Heart right ventricle (tissue), 16 donors: ENCODE data around the gene KIF11. TPM values are rescaled to one million over a fixed set of nuclear protein-coding genes. Genes with fewer than 3 reads are reported as not detected.
A peak's percentile ranks its signal among the peaks of the same experiment; 100 is the strongest.

Source experiments
- ATAC-seq, 8 donors: fragments of 200-7000 bp; cut with Tn5 transposase; one replicate each; pipeline ENCODE4 v1.9.1; 2020; ENCODE audit warnings: mild to moderate bottlenecking in 8 of 8, moderate library complexity in 8 of 8, moderate number of reproducible peaks in 1 of 8
- DNase-seq, 2 donors: peaks; one replicate each; pipeline ENCODE4 v3.0.0-alpha.2; 2020
- H3K27ac ChIP-seq, 10 donors: fragments of 200-600 bp; sonication (generic) in 2 of 10; one replicate each; pipeline versions ENCODE4 v1.5.0 to v1.8.0; 2020 to 2022; ENCODE audit warnings: mild to moderate bottlenecking in 3 of 10
- H3K27me3 ChIP-seq, 7 donors: fragments of 200-600 bp; one replicate each; pipeline ENCODE4 v1.8.0; 2021 to 2022; ENCODE audit warnings: mild to moderate bottlenecking in 2 of 7
- H3K36me3 ChIP-seq, 9 donors: fragments of 200-600 bp; sonication (generic) in 1 of 9; one replicate each; pipeline versions ENCODE4 v1.5.0 to v1.8.0; 2020 to 2022; ENCODE audit warnings: mild to moderate bottlenecking in 2 of 9
- H3K4me1 ChIP-seq, 9 donors: fragments of 200-600 bp; sonication (generic) in 1 of 9; one replicate each; pipeline versions ENCODE4 v1.5.0 to v1.8.0; 2020 to 2022; ENCODE audit warnings: mild to moderate bottlenecking in 4 of 9
- H3K4me3 ChIP-seq, 10 donors: fragments of 200-600 bp; sonication (generic) in 2 of 10; one replicate each; pipeline versions ENCODE4 v1.5.0 to v1.8.0; 2020 to 2022; ENCODE audit warnings: mild to moderate bottlenecking in 7 of 10, moderate library complexity in 2 of 10
- H3K9me3 ChIP-seq, 11 donors: fragments of 200-600 bp in 10 of 11; sonication (generic) in 2 of 11; one replicate each; pipeline versions ENCODE4 v1.5.0 to v1.8.0; 2013 to 2022; ENCODE audit warnings: mild to moderate bottlenecking in 2 of 11, control low read depth in 1 of 11, moderate library complexity in 1 of 11
- WGBS, 2 donors: extraction: QIAGEN DNeasy Blood & Tissue Kit; methylation state at CpG; one replicate each; pipeline ENCODE4 v1.1.7; 2013; ENCODE audit warnings: inconsistent platforms in 1 of 2; 5-methylcytosine and 5-hydroxymethylcytosine counted together
- intact Hi-C, 10 donors: fragments of 100-400 bp; cut with DNase I; formaldehyde crosslinking; loops; one replicate each; pipeline versions ENCODE4 v1.11.1 to v1.14.2; 2022
- polyA plus RNA-seq, 2 donors: library from polyadenylated mRNA; stranded (reverse); fragments of 200-250 nt; gene quantifications; one replicate each; pipeline ENCODE4 v1.2.3, GENCODE V29; 2013
- total RNA-seq, 10 donors: library from RNA; stranded (reverse); fragmentation: NEBNext Ultra II Directional in 3 of 10; extraction: Animal tissue kit (Norgen Biotek cat#: 25700) in 3 of 10; gene quantifications; one replicate each; pipeline versions ENCODE4 v1.2.1 to v1.2.4, GENCODE V29; 2021 to 2023
- TF ChIP-seq, protein P1 (sequence below), 9 donors: fragments of 200-600 bp; sonication (generic) in 2 of 9; IDR thresholded peaks; one replicate each; pipeline versions ENCODE4 v1.5.0 to v1.8.0; 2021 to 2022; ENCODE audit warnings: antibody characterized with exemption in 9 of 9, mild to moderate bottlenecking in 5 of 9, moderate library complexity in 1 of 9
- donor health status: Arrhythmogenic right ventricular cardiomyopathy.
- donor health status: ischemic (EF 13 %, LVEDD 7.1; RV severe dilation, severe dysfunction).
- donor health status: healthy with polysubstance abuse.
- donor health status: DM: no; HTN: yes; CAD: no.
- donor health status: DM: no; HTN: no; CAD: no.
- donor health status: ischemic (EF 25% LVEDD 6.9; RV normal size, moderate dysfunction).
- donor health status: ischemic (EF 25% LVEDD 5.7; RV mildly dilated, moderate dysfunction).
- donor health status: healthy.
- donor health status: DM: yes; HTN: yes; CAD: no.
- donor health status: Ischemic cardiomyopathy.
- donor health status: ischemic (EF 35%, LVEDD 5.7; RV mildly dilated, moderate dysfunction).
- donor health status: nonischemic (EF 11% LVEDD 7.7; RV severe dilation, severe dysfunction).
- donor health status: DM: yes; HTN: yes; CAD: no.
- donor health status: PGD.
- donor health status: ischemic (EF 29% LVEDD 5.4; RV normal size, mild dysfunction).
- donor health status: nonischemic (EF 23%, LVEDD 6.1; RV moderate dilation, normal function).

Gene KIF11
- total and polyA plus RNA-seq, 12 donors: 0.20 to 4.4 (median 0.74) TPM

DNA sequence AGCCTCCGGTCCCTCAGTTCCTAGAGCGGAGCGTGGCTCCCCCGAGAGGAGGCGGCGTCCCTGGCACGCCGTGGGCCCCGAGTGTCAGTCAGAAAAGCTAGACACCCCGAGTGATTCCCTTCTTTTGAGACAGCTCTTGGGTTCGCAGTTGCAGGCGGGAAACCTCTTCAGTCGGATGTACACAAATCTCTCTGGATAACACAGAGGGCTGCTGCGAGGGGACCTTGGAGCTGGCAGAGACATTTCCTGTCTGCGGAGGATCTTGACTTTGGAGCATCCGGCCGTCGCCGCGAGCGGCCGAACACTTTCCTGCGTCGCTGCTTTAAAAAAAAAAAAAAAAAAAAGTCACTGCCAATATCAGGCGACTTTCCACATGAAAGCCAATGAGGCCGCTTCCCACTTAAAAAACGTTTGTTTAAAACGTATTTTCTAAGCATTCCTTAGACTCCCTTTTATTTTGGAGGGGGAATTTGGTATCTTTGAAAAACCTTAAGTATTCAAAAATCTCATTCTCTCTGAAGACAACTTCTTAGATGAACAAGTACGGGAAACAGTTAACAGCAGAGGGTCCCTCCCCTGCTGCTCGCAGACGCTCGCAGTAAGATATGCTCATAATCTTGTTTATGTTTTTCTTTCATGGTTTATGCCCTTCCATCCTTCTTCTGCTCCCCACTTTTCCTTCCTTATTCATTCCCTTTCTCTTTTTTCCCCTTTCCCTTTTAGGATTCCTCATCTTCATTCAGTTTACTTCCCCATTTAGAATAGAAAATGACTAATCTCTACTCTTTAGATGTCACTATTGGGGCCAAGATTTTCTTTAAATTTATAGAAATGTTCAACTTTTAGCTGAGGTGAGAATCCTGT lies 106.8 kb downstream of the KIF11 start:
- Histone ChIP-seq H3K27ac (peak overlapping the region in 4 of 10 donors; percentile 23 to 56 (median 34)), H3K27me3 (peaks cover 0 to 82% (median 57%) of the 10 kb centered on the region in 7 donors), H3K4me3 (peak overlapping the region; percentile 18 to 57 (median 44)), H3K36me3 (peaks cover 0 to 14% (median under 1%) of the 10 kb centered on the region in 9 donors), H3K4me1 (peaks cover 0 to 33% (median 12%) of the 10 kb centered on the region in 9 donors), H3K9me3 (no peaks in the 10 kb centered on the region)
- peak; percentile 31 to 45 for DNase-seq
- TF ChIP-seq, protein P1, sequence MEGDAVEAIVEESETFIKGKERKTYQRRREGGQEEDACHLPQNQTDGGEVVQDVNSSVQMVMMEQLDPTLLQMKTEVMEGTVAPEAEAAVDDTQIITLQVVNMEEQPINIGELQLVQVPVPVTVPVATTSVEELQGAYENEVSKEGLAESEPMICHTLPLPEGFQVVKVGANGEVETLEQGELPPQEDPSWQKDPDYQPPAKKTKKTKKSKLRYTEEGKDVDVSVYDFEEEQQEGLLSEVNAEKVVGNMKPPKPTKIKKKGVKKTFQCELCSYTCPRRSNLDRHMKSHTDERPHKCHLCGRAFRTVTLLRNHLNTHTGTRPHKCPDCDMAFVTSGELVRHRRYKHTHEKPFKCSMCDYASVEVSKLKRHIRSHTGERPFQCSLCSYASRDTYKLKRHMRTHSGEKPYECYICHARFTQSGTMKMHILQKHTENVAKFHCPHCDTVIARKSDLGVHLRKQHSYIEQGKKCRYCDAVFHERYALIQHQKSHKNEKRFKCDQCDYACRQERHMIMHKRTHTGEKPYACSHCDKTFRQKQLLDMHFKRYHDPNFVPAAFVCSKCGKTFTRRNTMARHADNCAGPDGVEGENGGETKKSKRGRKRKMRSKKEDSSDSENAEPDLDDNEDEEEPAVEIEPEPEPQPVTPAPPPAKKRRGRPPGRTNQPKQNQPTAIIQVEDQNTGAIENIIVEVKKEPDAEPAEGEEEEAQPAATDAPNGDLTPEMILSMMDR (IDR thresholded peaks at IDR 0.05): no peak
- ATAC-seq: peak; percentile 34 to 89 (median 66)
- 1% methylated on average over 32 of the region's 32 CpGs for WGBS, 2 donors
- intact Hi-C loops: loop anchor here in 4 of 10 donors (5.0 to 10.0 kb wide), 3 partner anchors 58 to 145 kb away; partner anchors contain the start of gene EXOC6 (in 1 of the 4)

DNA sequence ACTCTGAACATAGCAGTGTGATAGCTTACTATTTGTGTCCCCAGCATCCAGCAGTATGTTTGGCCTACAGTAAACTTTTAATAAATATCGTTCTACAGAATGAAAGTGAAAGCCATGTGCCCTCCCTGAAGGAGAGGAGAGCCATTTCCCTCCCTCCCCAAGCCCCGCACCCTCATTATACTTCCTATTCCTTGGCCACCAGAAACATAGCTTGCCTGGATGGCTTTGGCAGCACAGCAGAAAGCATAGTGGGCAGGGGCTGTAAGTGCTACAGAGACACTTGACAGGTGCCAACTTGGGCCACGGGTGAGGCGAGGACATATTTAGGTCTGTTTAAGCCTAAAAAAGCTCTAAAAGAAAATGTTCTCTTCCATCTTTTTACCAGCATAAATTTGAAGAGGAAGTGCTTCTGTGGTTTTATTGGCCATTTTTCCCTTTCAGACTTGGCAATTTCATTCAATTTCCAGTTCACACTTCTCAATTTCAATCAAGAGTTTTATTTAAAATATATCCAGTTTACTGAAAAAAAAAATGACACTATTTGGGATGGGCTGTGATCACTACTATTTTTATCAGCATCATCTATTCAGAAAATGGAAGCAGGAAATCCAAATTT lies 109.5 kb downstream of the KIF11 start:
- H3K36me3 ChIP-seq: no peaks in the 10 kb centered on the region
- 72 to 77% methylated on average over 4 of the region's 4 CpGs for WGBS, 2 donors
- H3K9me3 ChIP-seq: no peaks in the 10 kb centered on the region
- intact Hi-C loops: no loop called here
- peaks cover 0 to 33% (median 12%) of the 10 kb centered on the region in 9 donors for H3K4me1 ChIP-seq
- TF ChIP-seq, protein P1 (IDR thresholded peaks at IDR 0.05): no peak
- peaks cover 0 to 71% (median 39%) of the 10 kb centered on the region in 7 donors for H3K27me3 ChIP-seq
- H3K27ac ChIP-seq: no peak overlapping the region
- ATAC-seq (no peak), DNase-seq (no peak)
- peak overlapping the region in 1 of 10 donors; percentile 15 for H3K4me3 ChIP-seq

Other genes with a start within 250 kb of the KIF11 start
- 10 to 100 TPM; 41.8 to 58.5 (median 47.5) TPM for gene IDE, start 19.0 kb upstream of the KIF11 start, total RNA-seq
- gene IDE, start 19.0 kb upstream of the KIF11 start, polyA plus RNA-seq: 10 to 100 TPM; 11.0 to 14.1 TPM
- 1 to 10 TPM; 1.8 to 8.7 (median 4.3) TPM for gene HHEX, start 96.8 kb downstream of the KIF11 start, total RNA-seq
- gene HHEX, start 96.8 kb downstream of the KIF11 start, polyA plus RNA-seq: 1 to 10 TPM; 3.8 to 5.2 TPM